Breast epithelium (tissue), 3 donors: ENCODE measurements around the gene CRK.

Experiments
- CTCF ChIP-seq, 3 donors: fragments of 450-650 bp; IDR thresholded peaks; one replicate each; pipeline ENCODE4 v1.5.1; 2016 to 2017; ENCODE audit warnings: antibody characterized with exemption in 3 of 3, mild to moderate bottlenecking in 3 of 3, moderate library complexity in 3 of 3
- POLR2A ChIP-seq: fragments of 450-650 bp; IDR thresholded peaks from one replicate; pipeline ENCODE4 v1.6.1; 2016; ENCODE audit warnings: antibody characterized with exemption, mild to moderate bottlenecking, moderate library complexity
- POLR2AphosphoS5 ChIP-seq, 3 donors: sonication (generic); formaldehyde crosslinking; IDR thresholded peaks; one replicate each; pipeline ENCODE4 v1.6.1; 2017; ENCODE audit warnings: antibody characterized with exemption in 3 of 3

GRCh38 chr17:1471490-1471889, 15.5 kb upstream of the CRK start:
- TF ChIP-seq CTCF (IDR thresholded peaks at IDR 0.05) (no peak), POLR2AphosphoS5 (IDR thresholded peaks at IDR 0.05) (no peak), POLR2A (no peak)
